Limb (tissue), 2 donors: ENCODE data around the gene FGD6.
"Not testable (repeated sequence)": the region's sequence is repeated elsewhere in the genome, so short reads cannot be mapped to it uniquely, and the experiment has no call there.

Experiments
- DNase-seq, 2 donors: peaks; one replicate each; pipeline ENCODE4 v3.0.0-alpha.2; 2016; ENCODE audit errors: extremely low spot score in 2 of 2

FGD6 gene

DNA sequence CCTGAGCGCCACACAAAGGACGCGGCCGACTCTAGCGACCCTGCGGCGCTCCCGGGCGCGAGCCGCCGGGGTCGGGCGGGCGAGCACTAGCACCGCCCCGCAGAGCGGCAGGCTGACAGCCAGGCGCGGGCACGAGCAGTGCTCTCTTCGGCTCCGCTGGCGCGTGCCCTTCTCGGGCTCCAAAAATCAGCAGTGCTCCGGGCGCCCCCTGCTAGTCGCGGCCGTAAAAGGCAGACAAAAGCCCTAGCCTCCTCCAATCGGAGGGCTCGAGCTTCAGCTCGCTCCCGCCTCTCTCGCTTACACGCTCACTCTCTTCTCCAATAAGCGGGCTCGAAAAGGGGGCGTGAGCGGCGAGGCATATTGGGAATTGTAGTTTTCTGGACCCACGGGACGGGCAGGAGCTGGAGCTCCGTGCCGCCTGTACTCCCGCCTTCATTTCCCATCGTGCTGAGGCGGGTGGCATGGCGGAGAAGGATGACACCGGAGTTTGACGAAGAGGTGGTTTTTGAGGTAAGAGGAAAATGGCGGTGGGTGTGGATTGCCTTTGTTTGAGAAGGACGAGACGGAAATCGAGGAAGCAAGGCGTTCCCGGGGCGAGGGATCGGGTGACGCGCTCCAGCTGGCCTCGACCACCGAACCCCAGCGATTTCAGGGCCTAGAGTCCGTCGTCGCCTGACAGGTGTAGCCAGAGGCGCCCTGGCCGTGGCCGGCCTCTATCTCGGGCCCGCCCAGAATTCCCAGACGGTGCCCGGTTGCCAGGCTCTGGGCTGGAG is at the start of gene FGD6, which contains the start of gene VEZT:
FGD6 (minus strand) TSS at position 91 of the 773 bp plus-strand sequence. CDS start 227 bp downstream, outside the sequence.
VEZT (plus strand) TSS at position 431 of the 773 bp plus-strand sequence; CDS start at position 475, 44 bp downstream.
- DNase-seq, result peak; percentile 98 to 99

DNA sequence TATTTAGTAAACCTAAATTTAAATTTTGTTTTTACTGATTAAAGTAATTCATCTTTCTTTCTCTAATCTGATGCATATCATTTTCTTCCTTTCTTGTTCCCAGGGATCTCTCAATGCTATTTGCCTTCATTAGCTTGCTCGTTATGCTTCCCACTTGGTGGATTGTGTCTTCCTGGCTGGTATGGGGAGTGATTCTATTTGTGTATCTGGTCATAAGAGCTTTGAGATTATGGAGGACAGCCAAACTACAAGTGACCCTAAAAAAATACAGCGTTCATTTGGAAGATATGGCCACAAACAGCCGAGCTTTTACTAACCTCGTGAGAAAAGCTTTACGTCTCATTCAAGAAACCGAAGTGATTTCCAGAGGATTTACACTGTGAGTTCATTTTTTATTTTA is 49.0 kb upstream of the FGD6 start:
- DNase-seq, result no peak

DNA sequence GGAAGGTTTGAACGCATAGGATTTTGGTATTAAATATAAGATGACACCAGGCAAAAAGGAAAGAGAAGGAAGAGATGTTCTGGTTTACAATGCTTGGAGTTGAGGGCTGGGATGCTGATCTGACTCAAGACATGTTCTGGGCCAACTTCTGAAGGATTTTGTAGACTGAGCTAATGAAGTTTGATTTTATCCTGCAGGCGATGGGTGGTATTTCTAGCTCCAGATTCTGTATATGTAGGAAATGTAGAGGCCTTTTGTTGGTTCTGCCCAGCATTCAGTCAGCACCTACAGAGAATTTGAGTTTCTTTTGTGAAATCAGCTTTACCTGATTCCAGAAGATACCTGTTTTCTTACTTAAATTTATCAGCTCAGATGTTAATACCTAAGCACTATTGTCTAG is 48.5 kb upstream of the FGD6 start:
- no peak for DNase-seq

DNA sequence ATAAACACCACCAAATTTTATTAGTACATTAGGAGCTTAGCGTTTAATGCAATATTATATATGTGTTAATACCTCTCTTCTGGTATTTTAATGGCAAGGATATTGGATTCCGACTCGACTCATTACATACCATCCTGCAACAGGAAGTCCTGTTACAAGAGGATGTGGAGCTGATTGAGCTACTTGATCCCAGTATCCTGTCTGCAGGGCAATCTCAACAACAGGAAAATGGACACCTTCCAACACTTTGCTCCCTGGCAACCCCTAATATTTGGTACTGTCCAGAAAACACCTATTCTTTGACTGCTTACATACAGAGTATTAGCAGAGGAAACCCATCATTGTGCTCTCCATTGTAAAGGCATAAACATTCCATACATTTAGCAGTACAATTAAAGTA is 45.5 kb upstream of the FGD6 start:
- no peak for DNase-seq

DNA sequence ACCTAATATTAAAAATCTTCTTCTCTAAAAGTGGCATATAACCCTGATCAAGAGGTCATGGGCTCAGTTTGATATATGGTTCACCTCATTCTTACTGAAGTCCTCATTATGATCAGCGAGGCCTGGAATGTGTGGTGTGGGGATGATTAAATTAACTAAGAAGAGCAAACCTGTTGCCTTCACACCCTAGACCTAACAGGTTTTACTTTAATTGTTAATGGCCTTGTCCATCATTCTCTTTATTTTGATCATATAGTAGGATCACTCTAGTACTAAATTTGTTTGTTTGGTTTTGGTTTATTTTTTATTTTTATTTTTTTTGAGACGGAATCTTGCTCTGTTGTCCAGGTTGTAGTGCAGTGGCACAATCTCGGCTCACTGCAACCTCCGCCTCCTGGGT is 43.8 kb upstream of the FGD6 start:
- DNase-seq, result no peak

DNA sequence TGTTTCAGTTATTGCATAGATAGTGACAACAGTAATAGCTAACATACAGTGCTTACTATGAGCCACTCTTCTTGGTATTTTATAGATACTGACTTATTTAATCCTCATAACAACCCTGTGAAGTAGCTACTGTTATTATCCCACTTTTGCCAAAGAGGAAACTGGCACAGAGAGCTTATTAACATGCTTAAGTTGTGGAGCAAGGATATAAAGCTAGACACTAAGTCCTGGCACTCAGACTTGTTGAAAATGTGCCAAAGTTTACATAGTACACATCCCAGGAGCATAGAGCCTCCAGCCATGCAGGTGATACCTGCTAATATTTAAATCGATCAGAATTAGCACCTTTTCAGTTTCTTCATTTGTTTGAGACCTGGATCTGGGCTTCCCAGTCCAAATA is 42.1 kb upstream of the FGD6 start:
- DNase-seq, result no peak

DNA sequence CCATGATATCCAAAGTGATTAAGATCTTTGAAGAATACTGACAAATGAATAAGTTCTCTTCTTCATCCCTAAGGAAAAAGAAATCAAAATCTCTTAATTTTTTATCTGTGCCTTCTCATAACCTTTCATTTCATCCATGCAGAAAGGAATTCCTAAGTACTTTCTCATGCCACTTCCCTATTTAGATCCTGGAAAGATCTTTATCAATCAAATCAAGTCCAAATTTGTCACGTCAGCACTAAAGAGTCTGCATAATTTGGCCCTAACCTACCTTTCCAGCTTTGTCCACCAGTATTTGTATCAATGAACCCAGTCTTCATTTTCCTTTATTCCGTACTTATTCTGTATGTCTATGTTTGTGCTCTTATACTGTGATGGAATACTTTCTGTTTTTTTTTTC is 41.5 kb upstream of the FGD6 start:
- DNase-seq, result no peak

DNA sequence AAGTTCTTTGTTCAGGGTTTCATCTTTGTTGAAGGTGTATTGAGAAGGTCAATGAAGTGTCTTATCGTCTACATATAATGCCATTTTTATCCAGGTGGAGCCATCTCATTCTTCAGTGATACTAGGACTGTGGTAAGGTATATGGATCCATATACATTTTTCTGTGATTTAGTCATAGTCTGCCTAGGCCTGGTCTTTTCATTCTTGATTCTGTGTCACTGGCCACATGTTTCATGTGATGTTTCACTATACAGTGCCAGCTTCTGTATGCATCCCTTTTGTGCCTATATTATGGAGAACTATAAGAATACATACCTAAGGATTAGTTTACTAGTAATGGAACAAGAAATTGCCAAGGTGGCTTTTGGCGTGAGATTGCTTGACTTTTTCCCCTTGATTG is 40.9 kb upstream of the FGD6 start:
- DNase-seq, result no peak

DNA sequence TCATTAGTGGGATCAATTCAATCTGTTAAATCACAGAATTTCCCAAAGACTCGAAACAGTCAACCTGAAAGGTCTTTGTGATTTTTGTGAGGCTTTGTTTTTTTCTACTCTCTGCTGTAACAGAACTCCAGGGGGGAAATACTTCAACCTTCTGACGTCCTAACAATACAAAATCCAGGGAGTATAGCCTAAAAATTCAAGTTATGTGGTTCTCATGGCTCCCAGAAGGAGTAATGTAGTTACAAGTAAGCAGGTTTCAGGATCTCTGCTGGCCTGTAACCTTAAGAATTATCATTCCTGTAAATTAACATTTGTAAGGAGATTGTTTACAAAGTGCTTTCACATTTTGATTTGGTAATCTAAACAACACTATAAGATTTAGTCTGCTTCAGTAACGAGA is 40.3 kb upstream of the FGD6 start:
- no peak for DNase-seq

DNA sequence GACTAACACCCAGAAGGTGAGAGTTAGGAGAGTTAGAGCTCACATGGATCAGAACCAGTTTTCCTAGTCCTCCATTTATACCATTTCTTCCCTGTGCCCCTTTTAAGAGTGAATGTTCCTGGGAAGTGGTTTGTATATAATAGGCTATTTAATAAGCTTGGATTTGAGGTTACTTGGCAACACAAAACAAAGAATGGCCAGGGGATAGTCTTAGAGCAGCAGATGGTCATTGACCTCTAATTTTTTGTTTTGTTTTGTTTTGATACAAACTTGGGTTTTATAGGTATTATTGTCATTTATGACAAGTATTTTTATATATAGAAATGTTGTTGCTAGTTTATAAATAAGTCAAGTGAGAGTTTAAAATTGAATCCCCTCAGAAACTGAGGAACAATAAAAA is 36.1 kb upstream of the FGD6 start:
- DNase-seq, result no peak

DNA sequence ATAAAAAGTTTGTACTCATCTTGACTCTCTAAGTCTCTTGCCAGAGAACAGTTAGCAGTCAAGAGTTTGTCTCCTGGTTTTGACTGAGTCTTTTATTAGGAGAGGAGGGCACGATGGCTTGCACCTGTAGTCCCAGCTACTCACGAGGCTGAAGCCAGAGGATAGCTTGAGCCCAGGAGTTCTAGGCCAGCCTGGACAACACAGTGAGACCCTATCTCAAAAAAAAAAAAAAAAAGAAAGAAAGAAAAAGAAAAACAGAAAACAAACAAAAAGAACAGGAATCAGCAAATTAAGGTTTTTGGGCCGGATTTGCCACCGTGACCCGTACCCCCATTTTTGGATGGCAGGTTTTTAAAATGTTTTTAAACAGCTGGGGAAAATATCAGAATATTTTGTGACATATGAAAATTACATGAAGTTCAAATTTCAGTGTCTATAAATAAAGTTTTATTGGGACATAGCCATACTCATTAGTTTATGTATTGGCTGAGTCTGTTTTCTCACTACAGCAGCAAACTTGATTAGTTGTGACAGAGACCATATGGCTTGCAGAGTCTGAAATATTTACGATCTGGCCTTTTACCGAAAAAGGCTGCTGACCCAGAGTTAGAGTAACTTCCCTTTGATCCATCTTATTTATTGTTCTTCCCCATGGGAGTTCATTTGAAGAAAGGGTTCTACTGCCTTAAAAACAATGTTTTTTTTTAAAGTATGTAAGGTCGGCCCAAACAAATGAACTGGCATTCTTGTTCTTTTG is 31.5 kb upstream of the FGD6 start:
- no peak for DNase-seq

DNA sequence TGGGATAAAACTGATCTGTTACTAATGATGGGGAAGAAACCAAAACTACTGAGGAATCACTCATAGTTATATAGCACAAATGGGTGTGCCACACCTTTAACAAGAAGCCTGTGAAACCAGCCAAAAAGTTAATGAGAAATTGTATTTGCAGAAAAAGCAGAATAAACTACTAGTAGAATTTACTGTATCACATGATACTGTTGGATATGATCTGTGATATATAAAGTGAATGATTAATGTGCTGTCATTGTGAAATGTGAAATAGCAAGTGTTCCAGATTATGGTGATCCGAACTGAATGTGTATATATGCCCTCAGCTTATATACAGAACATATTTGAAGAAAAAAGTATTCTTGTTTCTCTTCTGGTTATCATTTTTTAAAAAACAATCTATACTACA is 30.8 kb upstream of the FGD6 start:
- no peak for DNase-seq

DNA sequence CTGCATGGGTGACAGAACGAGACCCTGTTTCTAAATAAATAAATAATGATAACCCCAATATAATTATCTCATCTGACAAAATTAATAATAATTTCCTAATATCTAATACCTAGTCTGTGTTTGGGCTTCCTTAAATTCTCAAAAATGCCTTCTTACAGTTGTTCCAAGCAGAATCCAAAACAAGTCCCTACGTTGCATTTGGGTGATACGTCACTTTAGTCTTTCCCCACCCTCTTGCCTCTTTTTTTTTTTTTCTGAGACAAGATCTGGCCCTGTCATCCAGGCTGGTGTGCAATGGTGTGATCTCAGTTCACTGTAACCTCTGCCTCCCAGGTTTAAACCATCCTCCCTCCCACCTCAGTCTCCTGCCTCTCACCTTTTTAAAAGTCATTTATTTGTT is 27.1 kb upstream of the FGD6 start:
- no peak for DNase-seq

DNA sequence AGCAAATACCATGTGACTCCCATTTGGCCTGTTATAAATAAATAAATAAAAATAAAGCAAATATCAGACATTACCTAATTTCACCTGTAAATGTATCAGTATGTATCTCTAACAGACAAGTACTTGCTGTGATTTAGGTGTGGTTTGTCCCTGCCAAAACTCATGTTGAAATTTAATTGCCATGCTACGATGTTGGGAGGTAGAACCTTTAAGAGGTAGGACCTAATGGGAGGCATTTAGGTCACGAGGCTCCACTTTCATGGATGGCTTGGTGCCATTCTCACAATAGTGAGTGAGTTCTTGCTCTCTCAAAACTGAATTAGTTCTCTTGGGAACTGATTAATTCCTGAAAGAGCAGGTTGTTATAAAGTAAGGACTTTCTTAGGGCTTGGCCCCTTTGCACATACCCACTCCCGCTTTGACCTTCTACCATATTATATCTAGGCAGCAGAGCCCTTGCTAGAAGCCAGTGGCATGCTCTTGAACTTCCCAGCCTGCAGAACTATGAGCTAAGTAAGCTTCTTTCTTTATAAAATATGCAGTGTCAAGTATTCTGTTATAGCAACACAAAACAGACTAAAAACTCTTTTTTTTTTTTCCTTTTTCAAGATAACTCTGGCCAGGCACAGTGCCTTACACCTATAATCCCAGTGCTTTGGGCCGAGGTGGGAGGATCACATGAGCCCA is 26.4 kb upstream of the FGD6 start:
- no peak for DNase-seq

DNA sequence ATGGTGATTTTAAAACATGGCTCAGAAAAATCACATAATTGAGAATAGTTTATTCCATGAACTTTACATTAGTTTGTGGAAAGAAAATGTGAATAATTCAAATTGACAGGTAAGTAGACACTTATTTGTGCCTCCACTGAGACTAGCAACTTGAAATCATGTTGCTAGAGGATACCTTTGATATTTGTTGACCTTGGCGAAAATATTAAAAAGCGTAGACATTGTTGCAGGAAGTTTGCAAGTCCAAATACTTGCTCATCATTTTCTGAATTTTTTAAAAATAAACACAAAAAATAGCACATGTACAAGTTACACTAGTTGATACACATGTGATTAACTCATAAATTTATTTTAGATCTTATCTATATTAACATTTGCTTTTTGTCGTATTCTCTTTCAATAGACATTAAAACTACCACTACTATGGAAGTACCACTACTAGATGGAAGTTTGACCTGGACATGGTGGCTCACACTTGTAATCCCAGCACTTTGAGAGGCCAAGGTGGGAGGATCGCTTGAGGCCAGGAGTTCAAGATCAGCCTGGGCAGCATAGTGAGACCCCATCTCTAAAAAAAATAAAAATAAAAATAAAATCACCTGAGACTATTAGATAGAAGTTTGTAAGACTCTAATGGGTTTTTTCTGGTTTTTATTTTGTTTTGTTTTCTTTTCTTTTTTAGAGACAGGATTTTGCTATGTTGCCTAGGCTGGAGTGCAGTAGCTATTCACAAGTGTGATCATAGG is 24.7 kb upstream of the FGD6 start:
- DNase-seq, result no peak

DNA sequence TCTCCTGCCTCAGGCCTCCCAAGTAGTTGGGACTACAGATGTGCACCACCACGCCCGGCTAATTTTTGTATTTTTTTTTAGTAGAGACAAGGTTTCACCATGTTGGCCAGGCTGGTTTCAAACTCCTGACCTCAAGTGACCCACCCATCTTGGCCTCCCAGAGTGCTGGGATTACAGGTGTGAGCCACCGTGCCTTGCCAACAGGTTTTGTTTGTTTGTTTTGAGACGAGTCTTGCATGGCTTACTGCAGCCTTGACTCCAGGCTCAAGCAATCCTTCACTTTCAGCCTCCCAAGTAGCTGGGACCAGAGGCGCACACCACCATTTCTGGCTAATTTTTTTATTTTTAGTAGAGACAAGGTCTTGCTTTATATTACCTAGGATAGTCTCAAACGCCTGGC is 23.9 kb upstream of the FGD6 start:
- not testable (repeated sequence) for DNase-seq

DNA sequence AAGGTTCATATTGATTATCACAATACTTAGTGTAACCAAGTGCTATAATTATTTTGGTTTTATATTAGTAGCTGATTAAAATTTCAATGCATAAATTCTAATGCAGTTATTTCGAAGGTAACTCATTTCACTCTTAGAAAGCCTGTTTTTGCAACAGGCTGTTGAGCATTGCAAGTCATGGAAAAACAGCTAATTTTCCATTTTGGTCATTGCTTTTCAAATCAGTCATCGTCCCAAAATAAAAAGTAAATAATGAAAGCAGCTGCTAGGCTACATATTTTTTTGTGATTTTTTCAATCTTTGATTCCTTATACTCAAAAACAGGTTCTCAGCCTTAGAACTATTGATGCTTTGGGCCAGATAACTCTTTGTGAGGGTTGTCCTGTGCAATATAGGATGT is 23.3 kb upstream of the FGD6 start:
- DNase-seq, result no peak

DNA sequence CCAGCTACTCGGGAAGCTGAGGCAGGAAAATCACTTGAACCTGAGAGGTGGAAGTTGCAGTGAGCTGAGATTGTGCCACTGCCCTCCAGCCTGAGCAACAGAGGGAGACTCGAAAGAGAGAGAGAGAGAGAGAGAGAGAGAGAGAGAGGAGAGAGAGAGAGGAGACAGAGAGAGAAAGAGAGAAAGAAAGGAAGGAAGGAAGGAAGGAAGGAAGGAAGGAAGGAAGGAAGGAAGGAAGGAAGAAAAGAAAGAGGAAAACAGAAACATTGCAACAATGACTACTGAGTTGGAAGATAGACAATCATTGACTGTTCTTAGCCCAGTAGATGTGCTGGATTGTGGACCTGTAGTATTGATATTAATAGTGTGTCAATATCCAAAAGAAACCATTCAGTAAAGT is 22.6 kb upstream of the FGD6 start:
- not testable (repeated sequence) for DNase-seq

DNA sequence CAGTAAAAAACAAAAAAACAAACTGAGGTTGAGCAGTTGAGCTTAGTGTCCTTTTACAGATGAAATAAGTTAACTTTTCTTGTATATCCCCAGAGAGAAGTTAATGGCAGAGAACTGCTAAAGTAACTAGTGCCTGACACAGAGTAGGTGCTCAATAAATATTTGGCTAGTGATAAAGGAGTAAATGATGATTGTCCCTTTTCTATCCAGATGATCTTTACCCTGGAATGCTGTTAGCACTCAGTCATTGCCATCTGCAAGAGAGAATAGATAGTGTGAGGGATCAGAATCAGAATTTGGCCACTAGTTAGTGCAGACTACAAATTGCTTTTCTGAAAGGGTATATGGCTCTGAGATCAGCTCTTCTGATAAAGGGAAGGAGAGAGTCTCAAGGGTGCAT is 21.9 kb upstream of the FGD6 start:
- DNase-seq, result no peak

DNA sequence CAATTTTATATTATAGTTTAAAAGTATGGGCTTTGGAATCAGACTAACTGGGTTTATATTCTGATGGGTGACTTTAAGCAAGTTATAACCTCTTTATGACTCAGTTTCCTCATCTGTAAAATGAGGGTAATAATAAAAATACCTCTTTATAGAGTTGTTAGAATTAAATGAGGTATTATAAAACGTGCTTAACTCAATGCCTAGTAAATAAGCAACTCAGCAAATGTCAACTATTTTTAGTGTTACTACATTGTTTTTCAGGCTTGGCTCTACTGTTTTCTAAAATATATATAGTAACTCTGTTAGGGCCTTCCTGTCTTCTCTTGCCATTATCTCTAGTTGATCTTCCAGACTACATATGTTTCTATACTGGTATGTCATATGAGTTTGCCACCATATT is 20.9 kb upstream of the FGD6 start:
- no peak for DNase-seq

DNA sequence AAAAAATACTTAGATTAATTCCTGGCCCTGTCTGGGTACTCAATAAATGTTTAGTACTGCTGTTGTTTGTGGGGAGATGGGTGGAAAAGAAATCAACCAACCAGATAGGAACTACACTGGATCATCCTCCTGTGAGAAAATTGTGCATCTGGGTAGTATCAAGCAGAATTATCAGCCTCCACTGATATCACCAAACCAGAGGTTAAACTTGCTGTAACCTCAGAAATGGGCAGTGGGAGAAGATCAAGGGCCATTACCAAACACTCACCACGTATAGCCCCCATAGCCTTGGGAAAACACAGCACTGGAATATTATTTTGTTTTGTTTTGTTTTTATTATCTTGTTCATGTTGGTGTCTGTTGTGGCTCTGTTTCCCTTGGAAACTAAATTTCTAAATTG is 20.0 kb upstream of the FGD6 start:
- no peak for DNase-seq

DNA sequence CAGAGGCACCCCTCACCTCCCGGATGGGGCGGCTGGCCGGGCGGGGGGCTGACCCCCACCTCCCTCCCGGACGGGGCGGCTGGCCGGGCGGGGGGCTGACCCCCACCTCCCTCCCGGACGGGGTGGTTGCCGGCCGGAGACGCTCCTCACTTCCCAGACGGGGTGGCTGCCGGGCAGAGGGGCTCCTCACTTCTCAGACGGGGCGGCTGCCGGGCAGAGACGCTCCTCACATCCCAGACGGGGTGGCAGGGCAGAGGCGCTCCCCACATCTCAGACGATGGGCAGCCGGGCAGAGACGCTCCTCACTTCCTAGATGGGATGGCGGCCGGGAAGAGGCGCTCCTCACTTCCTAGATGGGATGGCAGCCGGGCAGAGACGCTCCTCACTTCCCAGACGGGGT is 18.4 kb upstream of the FGD6 start:
- not testable (repeated sequence) for DNase-seq
